Endodermal cell (in vitro differentiated cells): ENCODE results near the gene ZFAND3. TPM values are rescaled to one million over a fixed set of nuclear protein-coding genes. Genes with fewer than 3 reads are reported as not detected.

Experiments
- DNase-seq: peaks from one replicate; pipeline ENCODE4 v3.0.0-alpha.2; 2017
- H3K27ac ChIP-seq: 2 replicates; pipeline ENCODE4 v1.5.1; 2013; ENCODE audit warnings: mild to moderate bottlenecking, low read depth, low read length, moderate library complexity
- H3K27me3 ChIP-seq: 2 replicates; pipeline ENCODE4 v1.6.1; 2013; ENCODE audit warnings: mild to moderate bottlenecking, low read length, moderate library complexity; ENCODE audit not compliant: insufficient read depth, control insufficient read depth, poor library complexity, severe bottlenecking
- H3K36me3 ChIP-seq: 2 replicates; pipeline ENCODE4 v1.7.0; 2013; ENCODE audit warnings: mild to moderate bottlenecking, low read length, moderate library complexity; ENCODE audit not compliant: control insufficient read depth, insufficient read depth
- H3K4me1 ChIP-seq: one replicate; pipeline ENCODE4 v1.7.0; 2013; ENCODE audit warnings: low read length; ENCODE audit not compliant: control insufficient read depth, insufficient read depth
- H3K4me3 ChIP-seq: 2 replicates; pipeline ENCODE4 v1.5.1; 2013; ENCODE audit warnings: mild to moderate bottlenecking, low read length, moderate library complexity
- H3K9ac ChIP-seq: 2 replicates; pipeline ENCODE4 v1.6.1; 2013; ENCODE audit warnings: mild to moderate bottlenecking, low read length, moderate library complexity; ENCODE audit not compliant: poor library complexity, severe bottlenecking; ENCODE audit errors: extremely low read depth
- H3K9me3 ChIP-seq: 2 replicates; pipeline ENCODE4 v1.6.1; 2013; ENCODE audit warnings: mild to moderate bottlenecking, low read length, moderate library complexity; ENCODE audit not compliant: control insufficient read depth
- H3K27ac Mint-ChIP-seq: 2 replicates; pipeline ENCODE4 v1.8.0; 2020; ENCODE audit warnings: mixed read lengths
- H3K27me3 Mint-ChIP-seq: 2 replicates; pipeline ENCODE4 v1.8.0; 2021; ENCODE audit warnings: mild to moderate bottlenecking, mixed read lengths; ENCODE audit not compliant: insufficient read depth
- H3K36me3 Mint-ChIP-seq: 2 replicates; pipeline ENCODE4 v1.8.0; 2020; ENCODE audit warnings: low read depth, mixed read lengths
- H3K4me1 Mint-ChIP-seq: 2 replicates; pipeline ENCODE4 v1.8.0; 2020; ENCODE audit warnings: mixed read lengths
- H3K4me3 Mint-ChIP-seq: 2 replicates; pipeline ENCODE4 v1.8.0; 2020; ENCODE audit warnings: mild to moderate bottlenecking, moderate library complexity, mixed read lengths
- H3K9me3 Mint-ChIP-seq: 2 replicates; pipeline ENCODE4 v1.8.0; 2020; ENCODE audit warnings: mild to moderate bottlenecking, mixed read lengths
- CTCF ChIP-seq: fragments of 200-600 bp; sonication (generic); conservative IDR thresholded peaks from 2 replicates; pipeline ENCODE4 v1.5.0; 2021; ENCODE audit warnings: antibody characterized with exemption, mild to moderate bottlenecking
- WGBS, 2 experiments: methylation state at CpG; one replicate each; pipeline versions ENCODE4 v1.1.5 to v1.1.7; 2013; ENCODE audit warnings: missing lambda C conversion rate in 2 of 2, mixed read lengths in 1 of 2; ENCODE audit not compliant: insufficient coverage in 1 of 2, insufficient read length in 1 of 2; 5-methylcytosine and 5-hydroxymethylcytosine counted together
- total RNA-seq, 2 donors: library from RNA; stranded (reverse); fragmentation: NEBNext Ultra II Directional in 1 of 2; extraction: Animal tissue kit (Norgen Biotek cat#: 25700) in 1 of 2; gene quantifications; 2 replicates in 1 of 2; 3 replicates in 1 of 2; pipeline ENCODE4 v1.2.1, GENCODE V29; 2021

Gene ZFAND3
- total RNA-seq, 2 donors from 2014 or later, result 67.1 to 86.2 TPM

DNA sequence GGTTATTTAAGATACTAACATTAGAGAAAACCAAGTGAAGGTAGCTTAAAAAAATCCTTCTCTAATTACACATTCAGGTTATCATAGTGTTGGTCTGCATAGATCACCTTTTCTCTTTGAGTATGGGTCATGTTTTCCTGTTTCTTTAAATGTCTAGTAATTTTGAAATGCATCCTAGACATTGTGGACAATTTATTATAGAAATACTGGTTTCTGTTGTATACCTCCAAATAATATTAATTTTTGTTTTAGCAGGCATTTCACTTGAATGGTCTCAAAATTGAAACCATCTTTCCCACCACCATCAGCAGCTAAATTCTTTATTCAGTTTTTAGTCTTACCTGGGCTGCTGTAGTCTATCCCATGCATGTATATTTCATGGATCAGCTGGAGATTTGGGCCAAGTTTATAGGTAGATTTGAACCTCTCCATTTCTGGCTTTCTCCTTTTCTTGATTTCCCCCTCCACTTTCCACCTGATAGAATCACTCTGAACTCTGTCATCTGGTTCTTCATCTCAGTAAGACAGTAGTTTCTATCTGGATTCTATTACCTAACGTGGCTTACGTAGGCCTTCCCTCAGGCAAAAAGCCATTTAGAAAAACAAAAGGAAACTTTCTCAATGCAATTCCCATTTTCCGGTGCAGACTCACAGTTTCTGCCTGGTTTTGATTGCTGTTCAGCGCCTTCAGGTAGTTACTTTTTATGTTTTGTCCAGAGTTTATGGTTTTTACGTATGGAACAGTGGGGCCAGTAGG lies 52.3 kb downstream of the ZFAND3 start:
- Histone ChIP-seq H3K4me1 (peaks cover 7% of the 10 kb centered on the region), H3K27me3 (no peaks in the 10 kb centered on the region), H3K9me3 (peaks cover 5% of the 10 kb centered on the region), H3K36me3 (peaks cover 8% of the 10 kb centered on the region), H3K4me3 (no peak overlapping the region), H3K9ac (no peak overlapping the region), H3K27ac (no peak overlapping the region)
- Mint-ChIP-seq H3K27ac (no peak overlapping the region), H3K27me3 (no peaks in the 10 kb centered on the region), H3K36me3 (peaks cover 17% of the 10 kb centered on the region), H3K4me1 (peaks cover 30% of the 10 kb centered on the region), H3K4me3 (no peak overlapping the region), H3K9me3 (peaks cover 3% of the 10 kb centered on the region)
- no peak for TF ChIP-seq CTCF
- no peak for DNase-seq
- WGBS, 2 experiments, result 89 to 100% methylated on average over 3 to 5 of the region's 5 CpGs

DNA sequence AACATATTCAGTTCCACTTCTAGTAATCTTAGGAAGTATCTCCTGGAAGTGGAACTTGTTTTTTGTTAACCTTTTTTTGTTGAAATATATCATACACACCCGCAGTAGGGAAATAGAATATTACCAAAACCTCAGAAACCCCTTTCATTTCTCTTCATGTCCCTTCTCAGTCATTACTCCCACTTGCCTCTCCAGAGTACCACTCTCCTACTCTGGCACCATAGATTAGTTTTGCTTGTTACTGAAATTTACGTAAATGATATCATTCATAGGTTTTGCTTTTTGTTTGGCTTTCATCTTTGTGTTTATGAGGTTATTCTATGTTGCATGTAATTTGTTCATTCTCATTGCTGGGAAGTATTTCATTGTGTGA lies 52.8 kb downstream of the ZFAND3 start:
- Mint-ChIP-seq H3K27me3 (no peaks in the 10 kb centered on the region), H3K36me3 (peaks cover 17% of the 10 kb centered on the region), H3K4me3 (no peak overlapping the region), H3K27ac (peak overlapping the region; percentile 23), H3K4me1 (peaks cover 30% of the 10 kb centered on the region), H3K9me3 (peaks cover 3% of the 10 kb centered on the region)
- no peak overlapping the region for H3K27ac ChIP-seq
- H3K4me1 ChIP-seq, result peaks cover 5% of the 10 kb centered on the region
- WGBS, 2 experiments, result 98% methylated on average over 2 of the region's 2 CpGs; no CpG with 5 or more reads in 1 of the 2 experiments
- no peak overlapping the region for H3K9ac ChIP-seq
- no peak for DNase-seq
- peaks cover 5% of the 10 kb centered on the region for H3K9me3 ChIP-seq
- no peak overlapping the region for H3K4me3 ChIP-seq
- no peak for TF ChIP-seq CTCF
- peaks cover 8% of the 10 kb centered on the region for H3K36me3 ChIP-seq
- no peaks in the 10 kb centered on the region for H3K27me3 ChIP-seq

- DNase-seq, result no peak
- Histone ChIP-seq H3K4me3 (no peak overlapping the region), H3K27ac (no peak overlapping the region), H3K9ac (no peak overlapping the region), H3K36me3 (peaks cover 8% of the 10 kb centered on the region), H3K9me3 (peaks cover 5% of the 10 kb centered on the region), H3K27me3 (no peaks in the 10 kb centered on the region), H3K4me1 (peaks cover 3% of the 10 kb centered on the region)
- Mint-ChIP-seq H3K27me3 (peaks cover 6% of the 10 kb centered on the region), H3K27ac (no peak overlapping the region), H3K4me1 (peaks cover 36% of the 10 kb centered on the region), H3K36me3 (peaks cover 17% of the 10 kb centered on the region), H3K4me3 (no peak overlapping the region), H3K9me3 (peaks cover 3% of the 10 kb centered on the region)
- TF ChIP-seq CTCF, result no peak
- 86 to 89% methylated on average over 1 to 3 of the region's 3 CpGs for WGBS, 2 experiments
Measured at GRCh38 chr6:37874726-37875125, 55.2 kb downstream of the ZFAND3 start.
